T-cell (primary cell): ENCODE data around the gene LRP1B. TPM values are rescaled to one million over a fixed set of nuclear protein-coding genes. Genes with fewer than 3 reads are reported as not detected.

Experiments used
- ATAC-seq, 4 experiments: fragments of 200-7000 bp in 3 of 4; fragments of 150-1000 bp in 1 of 4; cut with Tn5 transposase; replicated peaks in 1 of 4; 1 replicate in 3 of 4; 2 replicates in 1 of 4; pipeline ENCODE4 v1.10.0; 2021; ENCODE audit warnings: moderate library complexity in 3 of 4, mild to moderate bottlenecking in 2 of 4, moderate number of reproducible peaks in 1 of 4
- CTCF ChIA-PET, 2 donors: fragments of 300-600 bp; sonication (Branson Sonifier 250); formaldehyde crosslinking; loops; one replicate each; lab custom pipeline; 2022; ENCODE audit warnings: antibody characterized with exemption in 2 of 2; lab: Charles Lee
- POLR2A ChIA-PET, 2 donors: fragments of 300-600 bp; sonication (Branson Sonifier 250); formaldehyde crosslinking; loops; one replicate each; lab custom pipeline; 2022; ENCODE audit warnings: antibody characterized with exemption in 2 of 2; lab: Charles Lee
- DNase-seq, 35 experiments: peaks; one replicate each; pipeline versions ENCODE4 v3.0.0 to v3.0.0-alpha.2; 2013 to 2023
- H3K27ac ChIP-seq: one replicate; pipeline ENCODE4 v1.5.1; 2013; ENCODE audit warnings: low read length
- H3K27me3 ChIP-seq, 2 experiments: replicated peaks in 1 of 2; 1 replicate in 1 of 2; 2 replicates in 1 of 2; pipeline versions ENCODE4 v1.6.1 to v1.7.0; 2013; ENCODE audit warnings: low read length in 1 of 2, mixed read lengths in 1 of 2; ENCODE audit not compliant: control insufficient read depth in 2 of 2, insufficient read depth in 2 of 2; ENCODE audit errors: extremely low read depth in 1 of 2
- H3K36me3 ChIP-seq, 2 donors: 1 replicate in 1 of 2; 2 replicates in 1 of 2; pipeline versions ENCODE4 v1.6.1 to v1.7.0; 2013; ENCODE audit warnings: low read length in 1 of 2; ENCODE audit not compliant: control insufficient read depth in 2 of 2, insufficient read depth in 1 of 2; ENCODE audit errors: extremely low read depth in 1 of 2
- H3K4me1 ChIP-seq, 2 experiments: 1 replicate in 1 of 2; 2 replicates in 1 of 2; pipeline versions ENCODE4 v1.6.1 to v1.7.0; 2013; ENCODE audit warnings: low read length in 2 of 2, mixed read lengths in 1 of 2; ENCODE audit not compliant: insufficient read depth in 2 of 2, control insufficient read depth in 1 of 2; ENCODE audit errors: extremely low read depth in 1 of 2
- H3K4me3 ChIP-seq, 2 donors: 1 replicate in 1 of 2; 2 replicates in 1 of 2; pipeline versions ENCODE4 v1.5.1 to v1.7.0; 2013; ENCODE audit warnings: mild to moderate bottlenecking in 2 of 2, low read length in 1 of 2, moderate library complexity in 1 of 2; ENCODE audit not compliant: control insufficient read depth in 1 of 2; ENCODE audit errors: extremely low read depth in 1 of 2
- H3K9me3 ChIP-seq: 2 replicates; pipeline ENCODE4 v1.7.0; 2013
- H3K27ac Mint-ChIP-seq, 2 donors: one replicate each; pipeline ENCODE4 v1.8.0; 2020 to 2021; ENCODE audit warnings: mild to moderate bottlenecking in 2 of 2, mixed read lengths in 2 of 2
- H3K27me3 Mint-ChIP-seq, 2 donors: one replicate each; pipeline ENCODE4 v1.8.0; 2021 to 2022; ENCODE audit warnings: mixed read lengths in 2 of 2
- H3K36me3 Mint-ChIP-seq: one replicate; pipeline ENCODE4 v1.8.0; 2021; ENCODE audit warnings: mixed read lengths
- H3K4me1 Mint-ChIP-seq, 3 donors: one replicate each; pipeline ENCODE4 v1.8.0; 2020 to 2022; ENCODE audit warnings: mixed read lengths in 3 of 3, mild to moderate bottlenecking in 1 of 3
- H3K4me3 Mint-ChIP-seq, 3 donors: one replicate each; pipeline ENCODE4 v1.8.0; 2020 to 2022; ENCODE audit warnings: mild to moderate bottlenecking in 3 of 3, mixed read lengths in 3 of 3, moderate library complexity in 3 of 3
- H3K9me3 Mint-ChIP-seq, 3 donors: one replicate each; pipeline ENCODE4 v1.8.0; 2020 to 2022; ENCODE audit warnings: mixed read lengths in 3 of 3
- WGBS: methylation state at CpG from one replicate; pipeline ENCODE4 v1.1.5; 2013; ENCODE audit warnings: missing lambda C conversion rate; ENCODE audit not compliant: insufficient coverage; 5-methylcytosine and 5-hydroxymethylcytosine counted together
- total RNA-seq, 35 experiments: library from RNA in 6 of 35; stranded (reverse) in 6 of 35; fragments of 120-200 nt in 1 of 35; gene quantifications; one replicate each; pipeline versions ENCODE4 v1.2.1 to v1.2.4 and lab custom pipeline; 2013 to 2026

The LRP1B gene
- total RNA-seq, 5 donors from 2014 or later (not counting 1 experiment from before 2014, with no cell fraction given): not detected

DNA sequence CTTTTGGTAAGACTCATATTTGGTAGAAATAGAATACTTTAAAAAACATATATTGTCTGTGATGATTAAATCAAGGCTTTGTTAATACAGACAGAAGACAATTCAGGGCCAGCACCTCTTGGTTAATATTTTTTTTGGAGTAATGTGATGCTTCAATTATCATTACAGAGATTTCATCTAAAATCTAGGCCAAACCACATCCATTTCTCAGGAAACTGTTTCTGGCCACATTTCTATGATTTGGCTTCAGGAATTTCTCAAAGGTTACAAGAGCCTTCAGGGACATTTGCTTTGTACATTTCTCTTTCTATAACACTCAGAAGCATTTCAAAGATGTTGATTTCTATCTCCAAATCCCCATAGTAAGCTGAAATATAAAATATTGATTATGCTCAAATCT is 614.9 kb downstream of the LRP1B start:
- POLR2A ChIA-PET: no interaction called here
- Mint-ChIP-seq H3K4me1 (no peaks in the 10 kb centered on the region), H3K27me3 (no peaks in the 10 kb centered on the region), H3K4me3 (no peak overlapping the region), H3K27ac (no peak overlapping the region), H3K9me3 (peaks cover 4 to 17% (median 10%) of the 10 kb centered on the region in 3 donors), H3K36me3 (no peaks in the 10 kb centered on the region)
- ATAC-seq: no peak
- CTCF ChIA-PET: no interaction called here
- DNase-seq: no peak
- no peak overlapping the region for H3K27ac ChIP-seq
- H3K36me3 ChIP-seq: no peaks in the 10 kb centered on the region
- H3K9me3 ChIP-seq: no peaks in the 10 kb centered on the region
- no peaks in the 10 kb centered on the region for H3K27me3 ChIP-seq
- H3K4me1 ChIP-seq: no peaks in the 10 kb centered on the region
- H3K4me3 ChIP-seq: no peak overlapping the region

DNA sequence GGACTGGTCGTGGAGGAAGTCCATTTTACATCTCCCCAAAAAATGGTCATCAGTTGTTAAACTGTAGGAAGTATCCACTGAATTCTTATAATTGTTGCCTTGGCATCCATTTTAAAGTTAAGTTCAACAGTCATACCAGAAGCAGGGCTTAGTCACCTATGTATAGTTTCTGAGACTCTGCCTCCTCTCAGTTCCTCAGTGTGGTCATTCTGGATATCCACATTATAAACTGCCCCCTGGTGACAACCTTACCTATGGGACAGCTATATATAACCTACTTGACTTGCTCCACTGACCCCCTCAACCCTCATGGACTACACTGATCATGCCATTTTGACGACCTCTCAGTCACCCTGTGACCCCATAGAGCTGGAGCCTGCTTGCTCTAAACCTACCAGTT is 617.0 kb downstream of the LRP1B start:
- Mint-ChIP-seq H3K4me3 (no peak overlapping the region), H3K36me3 (no peaks in the 10 kb centered on the region), H3K4me1 (no peaks in the 10 kb centered on the region), H3K9me3 (peaks cover 4 to 16% (median 10%) of the 10 kb centered on the region in 3 donors), H3K27me3 (no peaks in the 10 kb centered on the region), H3K27ac (no peak overlapping the region)
- Histone ChIP-seq H3K4me1 (no peaks in the 10 kb centered on the region), H3K4me3 (no peak overlapping the region), H3K36me3 (no peaks in the 10 kb centered on the region), H3K27ac (no peak overlapping the region), H3K9me3 (no peaks in the 10 kb centered on the region), H3K27me3 (no peaks in the 10 kb centered on the region)
- ChIA-PET CTCF (no interaction called here), POLR2A (no interaction called here)
- ATAC-seq: no peak
- DNase-seq: no peak
- WGBS: 0% methylated on average over 1 of the region's 2 CpGs

DNA sequence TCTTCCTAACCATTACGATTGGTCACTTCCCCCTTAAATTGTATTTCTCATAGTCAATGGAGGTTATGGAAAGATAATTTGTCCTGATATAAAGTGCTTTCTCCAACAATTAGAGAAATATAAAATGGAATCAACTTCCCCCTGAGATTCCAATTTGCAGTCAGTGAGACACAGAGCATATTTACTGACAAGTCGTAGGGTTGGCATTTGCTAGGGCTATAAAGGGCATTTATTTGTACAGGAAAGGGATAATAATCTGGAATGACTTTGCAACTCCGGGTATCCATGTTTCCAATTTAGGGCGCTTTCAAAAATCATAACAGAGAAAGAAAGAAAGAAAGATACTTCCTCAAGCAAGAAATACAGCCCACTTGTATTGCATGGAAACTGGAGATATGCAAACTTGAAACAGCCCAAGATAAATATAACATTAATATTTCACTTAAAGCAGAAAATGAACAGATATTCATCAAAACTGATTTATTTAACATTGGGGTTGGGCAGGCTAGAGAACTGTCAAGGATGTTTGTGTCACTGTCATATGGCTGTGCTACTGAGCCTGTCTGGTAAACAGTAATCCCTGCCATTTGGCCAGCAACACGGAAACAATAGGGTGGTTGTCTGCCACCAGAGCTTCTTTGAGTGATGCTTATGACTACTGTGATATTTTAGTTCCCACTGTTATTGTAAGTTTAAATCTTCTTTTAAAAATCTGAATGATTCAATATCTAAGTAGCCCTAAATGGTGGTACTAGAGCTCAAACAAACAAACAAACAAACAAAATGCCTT is 621.8 kb downstream of the LRP1B start:
- Mint-ChIP-seq H3K4me3 (no peak overlapping the region), H3K27me3 (no peaks in the 10 kb centered on the region), H3K27ac (no peak overlapping the region), H3K9me3 (peaks cover 6 to 17% (median 8%) of the 10 kb centered on the region in 3 donors), H3K4me1 (no peaks in the 10 kb centered on the region), H3K36me3 (no peaks in the 10 kb centered on the region)
- H3K27ac ChIP-seq: no peak overlapping the region
- no peaks in the 10 kb centered on the region for H3K4me1 ChIP-seq
- DNase-seq: no peak
- no peak for ATAC-seq
- H3K36me3 ChIP-seq: no peaks in the 10 kb centered on the region
- no CpG with 5 or more reads among the region's 5 CpGs for WGBS
- no peaks in the 10 kb centered on the region for H3K9me3 ChIP-seq
- POLR2A ChIA-PET: no interaction called here
- H3K27me3 ChIP-seq: no peaks in the 10 kb centered on the region
- CTCF ChIA-PET: no interaction called here
- H3K4me3 ChIP-seq: no peak overlapping the region

DNA sequence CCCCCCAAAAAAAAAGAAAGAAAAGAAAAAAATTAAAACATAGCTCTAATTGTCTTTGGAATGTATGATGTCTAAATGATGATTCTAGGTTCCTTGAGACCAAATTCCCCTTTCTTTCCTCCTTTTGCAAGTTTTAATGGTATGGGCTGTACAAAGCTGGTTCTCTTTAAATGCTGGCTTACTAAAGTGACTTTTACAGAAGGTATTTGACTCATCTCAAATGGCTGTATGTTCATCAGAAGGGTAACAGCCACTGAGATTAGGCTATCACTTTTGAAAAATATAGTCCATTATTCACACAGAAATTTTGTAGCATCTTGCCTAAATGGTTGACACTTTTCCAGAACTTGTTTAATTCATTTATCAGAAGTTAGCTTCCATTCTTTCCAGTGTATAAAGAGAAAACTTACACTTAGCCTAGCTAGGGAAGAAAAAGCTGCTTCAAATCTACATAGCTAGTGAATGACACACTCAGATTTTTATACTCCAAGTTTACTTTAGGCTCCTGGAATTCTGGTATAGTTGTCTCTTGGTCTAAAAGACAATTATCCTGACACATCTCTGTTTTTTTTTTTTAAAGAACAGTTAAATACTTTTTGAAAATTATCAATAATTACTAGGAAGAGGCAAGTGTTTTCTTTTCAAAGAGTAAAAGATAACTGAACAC is 622.6 kb downstream of the LRP1B start:
- no peak for ATAC-seq
- no peak for DNase-seq
- Histone ChIP-seq H3K36me3 (no peaks in the 10 kb centered on the region), H3K27ac (no peak overlapping the region), H3K4me3 (no peak overlapping the region), H3K27me3 (no peaks in the 10 kb centered on the region), H3K4me1 (no peaks in the 10 kb centered on the region), H3K9me3 (no peaks in the 10 kb centered on the region)
- POLR2A ChIA-PET: no interaction called here
- Mint-ChIP-seq H3K4me1 (no peaks in the 10 kb centered on the region), H3K36me3 (no peaks in the 10 kb centered on the region), H3K27me3 (no peaks in the 10 kb centered on the region), H3K9me3 (peaks cover 6 to 18% (median 12%) of the 10 kb centered on the region in 3 donors), H3K27ac (no peak overlapping the region), H3K4me3 (no peak overlapping the region)
- CTCF ChIA-PET: no interaction called here

DNA sequence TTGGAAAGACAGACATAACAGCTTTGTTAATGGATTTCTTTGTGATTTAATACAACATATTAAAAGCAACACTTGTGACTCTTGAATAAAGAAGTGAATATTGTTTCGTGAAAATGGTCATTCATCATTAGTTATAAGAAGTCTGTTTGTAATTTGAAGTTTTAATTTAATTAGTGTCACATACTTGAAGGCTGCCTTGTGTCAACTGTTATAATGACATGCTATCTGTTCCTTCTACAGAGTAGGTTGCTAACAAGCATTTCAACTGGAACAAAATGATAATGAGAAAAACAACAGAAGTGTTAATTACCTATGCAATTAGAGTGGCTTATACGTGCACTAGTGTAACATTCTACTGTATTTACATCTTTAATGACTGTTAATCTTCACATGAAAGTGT is 624.7 kb downstream of the LRP1B start:
- WGBS: no CpG with 5 or more reads among the region's 2 CpGs
- H3K36me3 Mint-ChIP-seq: no peaks in the 10 kb centered on the region
- no peak for ATAC-seq
- DNase-seq: no peak
- ChIA-PET CTCF (no interaction called here), POLR2A (no interaction called here)
- H3K9me3 Mint-ChIP-seq: peaks cover 0 to 15% (median 12%) of the 10 kb centered on the region in 3 donors
- no peak overlapping the region for H3K27ac Mint-ChIP-seq
- Histone ChIP-seq H3K27me3 (no peaks in the 10 kb centered on the region), H3K4me1 (no peaks in the 10 kb centered on the region), H3K36me3 (no peaks in the 10 kb centered on the region), H3K4me3 (no peak overlapping the region), H3K27ac (no peak overlapping the region), H3K9me3 (no peaks in the 10 kb centered on the region)
- H3K4me1 Mint-ChIP-seq: no peaks in the 10 kb centered on the region
- H3K4me3 Mint-ChIP-seq: no peak overlapping the region
- no peaks in the 10 kb centered on the region for H3K27me3 Mint-ChIP-seq

DNA sequence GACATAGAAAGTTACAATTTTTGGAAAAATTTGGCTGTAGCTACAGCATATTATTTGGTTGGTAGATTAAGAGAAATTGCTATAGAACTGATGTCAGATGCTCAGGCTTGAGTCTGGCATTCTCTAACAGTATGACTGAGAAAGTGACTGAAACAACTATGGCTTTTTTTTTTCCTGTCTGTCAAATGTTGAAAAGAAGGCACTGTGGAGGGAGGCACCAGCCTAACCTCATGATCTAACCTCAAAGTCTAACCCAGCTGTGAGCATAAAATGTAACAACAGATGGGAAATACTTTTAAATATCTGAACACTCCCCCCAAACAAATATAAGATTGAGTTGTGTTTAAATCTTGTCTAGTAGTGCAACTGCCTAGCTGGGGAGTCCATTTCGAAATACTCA is 629.1 kb downstream of the LRP1B start:
- no peak overlapping the region for H3K4me3 ChIP-seq
- no peak overlapping the region for H3K4me3 Mint-ChIP-seq
- H3K36me3 ChIP-seq: no peaks in the 10 kb centered on the region
- ChIA-PET POLR2A (no interaction called here), CTCF (interaction anchor here in 1 of 2 donors (0.6 kb wide), 1 partner anchor 455 kb away, joined by 3 read pairs; no protein-coding TSS in a partner anchor)
- ATAC-seq: no peak
- H3K27ac ChIP-seq: no peak overlapping the region
- no peaks in the 10 kb centered on the region for H3K9me3 ChIP-seq
- no peak overlapping the region for H3K27ac Mint-ChIP-seq
- DNase-seq: no peak
- H3K4me1 ChIP-seq: no peaks in the 10 kb centered on the region
- WGBS: no CpG with 5 or more reads among the region's 1 CpG
- no peaks in the 10 kb centered on the region for H3K27me3 Mint-ChIP-seq
- no peaks in the 10 kb centered on the region for H3K4me1 Mint-ChIP-seq
- no peaks in the 10 kb centered on the region for H3K36me3 Mint-ChIP-seq
- H3K27me3 ChIP-seq: no peaks in the 10 kb centered on the region
- H3K9me3 Mint-ChIP-seq: peaks cover 0 to 21% (median 12%) of the 10 kb centered on the region in 3 donors
